Eye (tissue), 1 donor: ENCODE results near the gene DNAJB13.

Experiments used
- DNase-seq: peaks from one replicate; pipeline ENCODE4 v3.0.0-alpha.2; 2015

The DNAJB13 gene

DNA sequence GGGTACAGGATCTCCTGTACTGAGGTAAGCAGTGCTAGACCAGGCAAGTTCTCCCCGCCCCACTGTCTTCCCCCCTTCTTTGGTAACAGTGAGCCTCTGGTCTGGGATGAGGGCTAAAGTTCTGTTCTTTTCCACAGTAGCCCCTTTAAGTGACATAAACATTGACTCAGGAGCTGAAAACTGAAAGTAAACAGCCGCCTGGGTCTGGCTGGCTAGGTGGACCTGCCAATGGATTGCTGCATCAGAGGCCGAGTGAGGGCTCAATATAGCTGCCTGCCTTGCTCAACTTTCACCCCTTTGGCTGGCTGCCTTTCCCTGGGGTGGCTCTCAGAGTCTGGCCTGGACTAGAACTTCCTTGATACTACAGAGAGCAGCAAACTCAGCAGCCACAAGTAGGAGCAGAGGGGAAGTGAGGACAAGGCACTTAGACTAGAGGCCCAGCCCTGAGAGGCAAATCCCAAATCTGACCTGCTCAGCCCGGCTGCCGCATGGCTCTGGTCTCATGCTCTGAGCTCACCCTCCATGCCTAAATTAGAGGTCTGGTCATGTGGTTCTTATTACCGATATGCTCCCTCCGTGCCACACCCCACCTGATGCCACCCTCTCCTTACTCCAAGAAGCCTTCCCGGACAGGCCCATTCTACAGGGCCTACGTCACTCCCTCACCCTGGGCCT lies 67.6 kb downstream of the DNAJB13 start:
- DNase-seq = no peak

DNA sequence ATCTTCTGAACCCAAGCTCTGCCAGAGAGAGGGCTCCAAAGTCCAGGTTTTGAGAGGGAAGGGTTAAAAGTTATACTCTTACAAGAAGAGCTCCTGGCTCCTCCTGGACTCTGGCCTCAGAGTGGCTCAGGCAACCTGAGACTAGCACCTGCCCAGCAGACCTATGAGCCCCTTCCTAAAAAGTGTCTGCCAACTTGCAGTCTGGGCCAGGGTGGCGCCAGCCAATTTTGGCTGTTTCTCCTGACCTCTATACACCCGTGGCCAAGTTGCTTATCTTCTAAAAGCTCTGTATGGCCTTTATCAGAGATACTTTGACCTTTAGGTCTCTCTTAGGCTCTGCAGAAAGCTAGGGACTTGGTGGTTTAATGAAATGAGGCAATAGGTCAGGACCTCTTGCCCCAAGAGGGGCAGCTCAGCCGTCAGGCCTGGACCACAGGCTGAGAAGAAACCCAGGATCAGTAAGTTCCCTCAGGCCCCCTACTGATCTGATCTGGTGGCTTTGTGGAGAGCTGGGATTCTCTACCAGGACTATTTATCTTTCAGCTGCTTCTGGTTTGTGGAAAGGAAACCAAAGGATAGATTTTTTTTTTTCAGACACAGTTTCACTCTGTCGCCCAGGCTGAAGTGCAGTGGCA lies 68.4 kb downstream of the DNAJB13 start:
- DNase-seq = no peak

DNA sequence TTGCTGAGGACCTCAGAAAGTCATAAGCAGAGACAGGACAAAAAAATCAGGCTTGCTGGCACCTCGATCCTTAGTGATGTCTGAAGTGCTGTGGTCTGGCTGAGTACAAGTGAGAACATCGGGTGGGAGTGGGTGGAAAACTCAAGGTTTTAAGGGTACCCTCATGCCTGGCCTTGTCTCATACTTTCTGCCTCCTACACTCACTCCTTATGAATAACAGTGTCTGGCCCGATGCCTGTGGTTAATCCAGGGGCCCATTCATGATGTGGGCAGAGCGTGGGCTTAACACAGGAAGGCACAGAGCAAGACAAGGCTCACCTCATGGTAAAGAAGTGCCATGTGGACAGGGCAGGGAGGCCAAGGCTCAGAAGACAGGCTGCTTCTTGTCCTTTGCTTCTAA lies 69.0 kb downstream of the DNAJB13 start:
- no peak for DNase-seq
